ENCODE measurements around the gene MYADML2.

MYADML2 gene

DNA sequence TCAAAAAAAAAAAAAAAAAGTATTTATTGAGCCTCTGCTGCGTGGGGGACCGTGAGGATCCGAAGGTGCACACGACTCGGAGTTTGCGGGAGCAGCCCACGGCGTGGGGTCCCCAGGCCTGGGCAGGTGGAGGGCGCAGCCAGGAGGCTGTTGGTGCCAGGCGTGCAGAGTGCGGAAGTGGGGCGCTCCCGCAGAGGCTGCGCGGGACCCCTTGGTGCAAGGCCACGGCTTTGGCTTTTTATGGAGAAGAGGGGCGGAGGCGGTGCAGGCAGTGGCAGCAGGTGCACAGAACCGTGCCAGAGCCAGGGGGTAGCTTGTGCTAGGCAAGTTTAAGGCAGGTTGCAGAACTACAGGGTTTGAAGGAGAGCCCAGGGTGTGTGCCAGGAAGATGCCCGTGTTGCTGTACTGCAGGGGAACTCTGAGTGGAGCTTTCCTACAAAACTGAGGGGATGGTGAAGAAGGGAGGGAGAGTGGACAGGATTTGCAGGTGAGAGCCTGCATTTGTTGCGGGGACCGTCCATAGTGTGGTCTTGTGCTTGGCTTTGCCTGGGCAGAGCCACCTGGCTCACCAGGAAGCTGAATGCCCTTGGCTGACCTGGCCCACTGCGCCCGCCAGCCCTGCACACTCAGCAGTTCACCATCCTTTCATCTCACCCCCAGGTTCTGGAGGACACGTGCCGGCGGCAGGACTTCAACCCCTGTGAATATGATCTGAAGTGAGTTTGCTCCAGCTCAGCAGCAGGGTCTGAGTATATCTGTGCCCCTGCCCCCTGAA lies 31.7 kb upstream of the MYADML2 start:
- DNase-seq (ENCODE audit: low read depth) = no peak

DNA sequence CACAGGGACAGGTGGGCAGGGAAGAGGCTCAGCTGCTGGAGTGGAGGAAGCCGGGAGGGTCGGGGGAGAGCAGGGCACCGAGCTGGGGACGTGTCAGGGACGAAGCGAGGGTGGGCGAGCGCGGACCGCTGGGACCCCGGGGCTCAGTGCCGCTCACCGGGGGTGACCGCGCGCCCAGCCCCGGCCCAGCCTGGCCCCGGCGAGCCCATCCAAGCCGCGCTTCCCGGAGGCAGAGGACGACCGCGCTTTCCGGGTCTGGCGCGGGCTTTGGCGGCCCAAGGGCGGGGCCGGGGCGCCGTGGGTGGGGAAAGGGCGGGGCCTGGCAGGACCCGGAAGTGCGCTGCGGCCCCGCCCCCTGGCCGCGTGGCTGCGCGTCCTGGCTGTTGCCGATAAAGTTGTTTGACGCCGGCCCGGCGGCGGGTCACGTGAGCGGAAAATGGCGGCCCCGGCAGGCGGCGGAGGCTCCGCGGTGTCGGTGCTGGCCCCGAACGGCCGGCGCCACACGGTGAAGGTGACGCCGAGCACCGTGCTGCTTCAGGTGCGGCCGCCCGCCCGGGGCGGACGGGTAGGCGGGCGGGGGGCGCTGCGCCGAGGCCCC lies 30.3 kb upstream of the MYADML2 start, which contains the start of gene ASPSCR1:
Gene ASPSCR1, plus strand, starts transcription at position 419 of the 598 bp plus-strand sequence. Its CDS starts 18 bp downstream, at position 437.
- DNase-seq (ENCODE audit: low read depth) = peak; percentile 87

DNA sequence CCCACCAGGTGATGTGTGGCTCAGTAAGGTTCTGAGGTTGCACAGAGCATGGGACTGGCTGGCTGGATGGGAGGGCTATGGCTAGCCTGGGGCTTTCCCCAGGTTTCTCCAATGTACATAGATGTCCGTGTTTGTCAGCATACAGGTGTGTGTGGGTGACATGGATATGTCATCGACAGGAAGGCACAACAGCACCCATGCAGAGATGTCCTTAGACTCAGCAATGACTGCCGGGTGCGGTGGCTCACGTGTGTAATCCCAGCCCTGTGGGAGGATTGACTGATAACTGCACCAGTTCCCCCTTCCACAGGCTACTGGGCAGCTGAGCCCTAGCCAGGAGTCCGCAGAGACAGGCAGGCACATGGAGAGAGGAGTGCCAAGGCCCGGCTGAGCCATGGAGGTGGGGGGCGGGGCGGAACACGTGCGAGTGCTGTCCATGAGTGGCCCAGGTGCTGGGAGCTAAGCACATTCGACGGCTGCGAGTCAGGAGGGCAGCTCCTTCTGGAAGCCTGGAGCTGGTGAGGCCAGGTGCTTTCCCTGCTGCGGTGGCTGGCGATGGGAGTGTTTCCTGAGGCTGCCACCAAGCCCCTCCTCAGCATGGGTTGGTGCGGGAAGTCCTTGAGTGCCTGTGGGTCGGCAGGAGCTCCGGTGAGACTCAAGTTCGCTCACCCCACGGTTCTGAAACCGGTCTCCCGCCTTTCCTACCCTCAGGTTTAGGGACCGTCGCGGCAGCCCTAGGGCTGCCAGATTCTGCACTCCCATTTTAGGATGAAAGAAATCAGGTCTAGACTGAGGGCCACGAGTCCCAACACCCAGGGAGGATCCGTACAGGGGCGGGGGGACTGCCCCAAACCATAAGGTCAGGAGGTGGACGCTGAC lies 29.5 kb upstream of the MYADML2 start:
- DNase-seq (ENCODE audit: low read depth) = no peak

DNA sequence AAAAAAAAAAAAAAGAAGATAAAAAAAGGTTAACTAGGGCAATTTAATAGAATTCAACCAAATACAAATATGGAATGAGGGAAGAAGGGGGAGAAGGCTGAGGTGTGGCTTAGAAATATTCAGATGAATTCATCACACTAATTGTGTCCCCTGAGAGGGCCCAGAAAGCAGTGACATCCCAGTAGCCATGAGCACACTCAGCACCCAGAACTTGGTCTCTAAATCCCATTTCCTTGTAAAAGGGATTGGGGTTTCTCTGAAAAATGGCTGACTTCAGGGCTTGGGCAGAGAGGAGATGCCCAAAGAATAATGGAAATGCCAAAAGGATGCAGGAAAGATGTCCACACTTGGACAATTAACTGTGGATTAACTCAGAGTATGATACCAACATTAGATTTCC lies 26.4 kb upstream of the MYADML2 start:
- no peak for DNase-seq (ENCODE audit: low read depth)

DNA sequence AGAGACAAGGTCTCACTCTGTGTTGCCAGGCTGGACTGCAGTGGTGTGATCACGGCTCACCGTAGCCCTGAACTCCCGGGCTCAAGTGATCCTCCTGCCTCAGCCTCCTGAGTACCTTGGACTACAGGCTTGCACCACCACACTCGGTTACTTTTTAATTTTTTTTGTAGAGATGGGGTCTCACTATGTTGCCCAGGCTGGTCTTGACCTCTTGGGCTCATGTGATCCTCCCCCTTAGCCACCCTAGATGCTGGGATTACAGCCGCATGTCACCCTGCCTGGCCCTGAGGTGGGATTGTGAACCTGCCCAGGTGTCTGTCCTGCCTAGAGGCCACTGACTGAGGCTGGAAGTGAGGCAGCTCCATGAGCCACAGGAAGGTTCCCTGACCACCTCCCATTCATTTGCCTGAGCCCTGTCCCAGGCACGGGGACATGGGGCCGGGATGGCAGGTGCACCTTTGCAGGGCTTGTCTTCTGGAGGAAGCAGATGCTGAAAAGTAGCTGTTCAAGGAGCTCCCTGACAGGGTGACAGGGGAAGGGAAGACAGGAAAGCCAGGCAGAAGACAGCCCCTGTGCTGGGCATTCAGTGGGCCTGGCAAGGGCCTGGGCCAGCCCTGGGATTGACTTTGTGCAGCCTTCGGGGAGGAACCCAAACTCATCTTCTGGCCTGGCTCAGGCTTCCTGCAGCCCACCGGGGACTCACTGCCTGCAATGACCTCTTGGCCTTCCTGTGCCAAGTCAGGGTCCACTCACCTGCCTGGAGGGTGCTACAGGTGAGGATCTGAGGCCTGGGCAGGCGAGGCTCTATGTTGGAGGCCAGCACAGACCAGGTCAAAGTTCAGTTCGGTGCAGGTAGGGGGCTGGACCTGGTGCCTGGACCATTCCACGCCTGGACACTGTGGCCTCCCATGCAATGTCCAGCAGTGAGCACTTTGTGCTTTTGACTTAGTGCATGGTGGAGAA lies 22.1 kb upstream of the MYADML2 start:
- no peak for DNase-seq (ENCODE audit: low read depth)

DNA sequence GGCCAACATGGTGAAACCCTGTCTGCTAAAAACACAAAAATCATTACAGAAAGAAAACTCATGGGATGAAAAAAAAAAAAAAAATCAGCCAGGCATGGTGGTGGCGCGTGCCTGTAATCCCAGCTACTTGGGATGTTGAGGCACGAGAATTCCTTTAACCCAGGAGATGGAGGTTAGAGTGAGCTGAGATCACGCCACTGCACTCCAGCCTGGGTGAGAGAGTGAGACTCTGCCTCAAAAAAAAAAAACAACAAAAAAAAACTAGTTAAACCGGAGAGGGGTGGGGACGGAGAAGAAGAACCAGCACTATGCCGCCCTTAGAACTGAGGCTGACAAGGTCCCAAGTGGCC lies 21.3 kb upstream of the MYADML2 start:
- DNase-seq (ENCODE audit: low read depth) = no peak

DNA sequence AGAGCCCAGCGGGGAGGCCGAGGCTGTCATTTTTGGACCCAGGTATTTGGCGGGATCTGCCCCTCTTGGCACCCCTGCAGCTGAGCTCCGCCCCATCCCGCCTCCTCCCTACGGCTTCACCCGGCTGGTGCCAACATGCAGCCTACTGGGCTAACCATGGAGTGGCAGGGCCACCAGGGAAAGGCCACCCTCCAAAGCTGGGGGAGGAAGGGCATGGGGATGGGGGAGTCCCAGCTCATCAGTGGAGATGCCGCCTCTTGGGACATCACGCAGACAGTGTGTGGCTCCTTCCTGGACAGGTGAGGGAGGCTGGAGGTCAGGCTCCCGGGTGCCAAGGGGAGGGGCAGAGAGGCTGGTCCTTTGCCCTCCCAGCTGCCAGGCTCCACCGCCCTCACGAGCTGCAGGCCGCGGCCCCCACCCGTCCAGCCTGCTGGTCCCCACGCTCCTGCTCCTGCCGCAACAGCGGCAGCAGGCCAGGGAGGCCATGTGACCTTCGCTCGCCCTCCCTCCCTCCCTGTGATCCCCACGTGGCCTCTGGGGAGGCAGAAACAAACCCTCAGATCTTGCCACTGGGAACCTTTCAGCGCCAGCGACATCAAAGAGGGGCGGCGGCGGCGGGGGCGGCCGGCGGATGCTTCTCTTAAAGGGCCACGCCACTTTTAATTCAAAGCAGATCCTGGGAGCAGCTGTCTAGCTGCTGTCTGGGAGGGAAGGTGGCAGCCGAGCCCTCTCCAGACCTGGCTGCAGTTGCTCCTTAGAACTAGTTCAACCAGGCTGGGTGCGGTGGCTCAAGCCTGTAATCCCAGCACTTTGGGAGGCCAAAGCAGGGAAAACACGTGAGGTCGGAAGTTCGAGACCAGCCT lies 20.7 kb upstream of the MYADML2 start:
- peak; percentile 84 for DNase-seq (ENCODE audit: low read depth)

DNA sequence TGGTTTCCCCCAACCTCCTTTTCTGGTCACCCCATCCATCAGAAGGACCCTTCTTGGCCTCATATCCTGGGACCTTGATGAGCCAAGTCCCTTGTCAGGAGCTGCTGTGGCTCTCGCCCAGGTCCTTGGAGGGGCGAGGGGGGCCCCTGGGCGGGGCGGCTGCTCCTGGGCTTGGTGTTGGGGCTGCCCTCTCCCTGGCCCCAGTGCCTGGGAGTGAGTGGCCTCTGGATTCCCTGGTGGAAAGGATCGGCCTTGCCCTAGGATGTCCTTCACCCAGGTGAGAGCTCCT lies 20.2 kb upstream of the MYADML2 start:
- DNase-seq (ENCODE audit: low read depth) = no peak

DNA sequence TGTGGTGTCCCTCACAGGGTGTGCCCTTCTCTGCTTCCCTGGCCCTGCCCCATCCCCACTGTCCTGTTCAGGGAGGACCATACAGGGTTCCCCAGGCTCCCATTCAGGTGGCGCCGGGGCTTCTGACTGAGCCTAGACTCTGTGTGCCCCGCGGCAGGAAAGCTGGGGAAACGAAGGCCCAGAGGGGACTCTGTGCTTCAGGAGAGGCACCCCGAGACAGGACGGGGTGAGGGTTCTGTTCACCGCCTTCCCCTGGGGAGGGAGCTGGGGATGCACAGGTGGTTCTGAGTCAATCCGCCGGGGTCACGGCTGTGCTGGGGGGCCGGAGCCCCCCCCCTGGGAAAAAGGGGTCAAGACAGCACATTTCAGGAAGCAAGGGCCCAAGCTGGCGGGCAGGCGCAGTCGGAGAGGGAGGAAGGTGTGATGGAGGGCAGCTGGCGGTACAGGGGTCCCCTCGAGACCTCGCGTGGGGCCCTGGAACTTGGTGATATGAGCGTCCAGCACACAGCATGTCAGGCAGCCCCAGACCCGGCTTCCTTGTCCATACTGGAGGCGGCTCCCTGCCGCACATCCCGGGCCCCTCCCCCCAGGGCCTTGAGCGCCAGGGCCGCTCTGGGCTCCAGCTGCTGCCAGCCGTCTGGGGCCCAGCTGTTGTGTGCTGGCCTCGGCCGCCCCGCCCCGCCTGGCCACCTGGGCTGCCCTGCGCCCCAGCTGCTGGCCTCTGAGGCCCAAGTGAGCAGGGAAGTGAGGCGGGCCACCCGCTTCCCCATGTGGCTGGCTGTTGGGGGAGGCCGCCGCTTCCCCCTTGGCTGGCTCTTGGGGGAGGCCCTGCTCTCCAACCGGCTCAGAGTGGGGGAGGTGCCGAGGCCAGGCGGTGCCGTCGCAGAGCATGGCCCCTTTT lies 19.6 kb upstream of the MYADML2 start:
- DNase-seq (ENCODE audit: low read depth) = no peak

DNA sequence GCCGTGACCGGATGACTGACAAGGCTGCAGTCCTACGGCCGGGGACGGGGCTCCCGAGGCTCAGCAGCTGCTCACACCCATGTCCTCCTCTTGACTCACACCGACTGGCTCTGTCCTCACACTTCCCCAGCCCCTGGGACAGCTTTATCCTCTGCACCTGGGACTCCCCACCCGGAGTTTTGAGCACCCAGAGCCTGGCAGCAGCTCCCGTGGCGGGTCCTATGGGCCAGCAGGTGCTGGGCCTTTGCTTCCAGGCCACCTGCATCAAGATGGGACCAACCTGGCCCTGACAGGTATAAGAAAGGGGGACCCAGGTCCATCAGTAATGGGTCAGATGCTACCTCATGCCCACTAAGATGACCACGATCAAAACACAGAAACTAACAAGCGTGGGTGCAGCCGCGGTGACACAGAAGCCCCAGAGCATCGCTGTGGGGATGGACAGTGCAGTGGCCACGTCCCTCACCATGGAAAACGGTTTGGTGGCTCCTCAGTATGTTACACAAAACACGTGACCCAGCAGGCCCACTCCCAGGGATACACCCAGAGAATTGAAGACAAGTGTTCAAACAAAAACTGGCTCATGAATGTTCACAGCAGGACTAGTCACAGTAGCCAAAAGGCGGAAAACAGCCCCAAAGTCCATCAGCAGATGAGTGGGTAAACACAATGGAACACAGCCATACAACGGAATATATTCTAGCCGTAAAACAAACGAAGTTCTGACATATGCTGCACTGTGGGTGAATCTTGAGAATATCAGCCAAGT lies 17.2 kb upstream of the MYADML2 start:
- DNase-seq (ENCODE audit: low read depth) = no peak

DNA sequence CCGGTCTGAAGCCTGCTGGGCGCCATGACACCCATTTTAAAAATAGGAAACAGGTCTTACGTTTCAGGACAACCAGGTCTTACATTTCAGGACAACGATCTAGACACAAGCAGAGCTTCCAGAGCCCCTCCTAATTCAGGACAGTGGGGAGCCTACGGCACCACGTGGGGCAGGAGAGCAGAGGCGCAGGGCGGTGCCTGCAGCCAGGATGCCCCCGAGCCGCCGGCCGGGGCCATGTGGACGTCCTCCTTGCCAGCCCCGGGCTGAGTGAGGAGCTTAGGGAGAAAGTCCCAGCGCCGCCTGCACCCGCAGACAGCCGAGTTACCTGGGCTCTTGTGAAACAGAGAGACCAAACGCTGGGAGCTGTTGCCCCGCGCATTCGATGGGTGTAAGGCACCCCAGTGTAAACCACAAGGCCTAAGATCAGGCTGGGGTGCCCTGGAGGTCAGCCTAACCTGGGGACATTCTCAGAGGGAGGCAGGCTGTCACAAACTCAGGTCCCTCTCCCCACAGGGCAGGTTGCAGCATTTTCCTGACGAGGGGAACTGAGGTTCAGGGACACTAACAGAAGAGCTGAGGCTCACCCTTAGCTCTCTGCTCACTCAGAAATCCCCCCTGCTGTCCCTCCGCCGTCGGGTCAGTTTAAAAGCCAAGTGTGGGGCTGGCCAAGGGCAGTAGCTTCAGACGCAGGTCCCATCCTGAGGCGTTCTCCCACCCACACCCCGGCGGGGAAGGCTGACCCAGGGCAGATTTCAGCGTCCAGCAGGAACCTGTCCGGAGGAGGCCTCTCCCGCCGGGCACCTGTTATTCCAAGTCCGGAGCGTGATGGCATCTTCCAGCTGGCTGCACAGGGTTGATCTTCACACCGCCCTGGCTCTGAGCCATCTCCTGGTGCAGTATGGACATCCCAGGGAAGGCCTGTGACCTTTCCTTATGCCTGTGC lies 15.7 kb upstream of the MYADML2 start:
- no peak for DNase-seq (ENCODE audit: low read depth)

DNA sequence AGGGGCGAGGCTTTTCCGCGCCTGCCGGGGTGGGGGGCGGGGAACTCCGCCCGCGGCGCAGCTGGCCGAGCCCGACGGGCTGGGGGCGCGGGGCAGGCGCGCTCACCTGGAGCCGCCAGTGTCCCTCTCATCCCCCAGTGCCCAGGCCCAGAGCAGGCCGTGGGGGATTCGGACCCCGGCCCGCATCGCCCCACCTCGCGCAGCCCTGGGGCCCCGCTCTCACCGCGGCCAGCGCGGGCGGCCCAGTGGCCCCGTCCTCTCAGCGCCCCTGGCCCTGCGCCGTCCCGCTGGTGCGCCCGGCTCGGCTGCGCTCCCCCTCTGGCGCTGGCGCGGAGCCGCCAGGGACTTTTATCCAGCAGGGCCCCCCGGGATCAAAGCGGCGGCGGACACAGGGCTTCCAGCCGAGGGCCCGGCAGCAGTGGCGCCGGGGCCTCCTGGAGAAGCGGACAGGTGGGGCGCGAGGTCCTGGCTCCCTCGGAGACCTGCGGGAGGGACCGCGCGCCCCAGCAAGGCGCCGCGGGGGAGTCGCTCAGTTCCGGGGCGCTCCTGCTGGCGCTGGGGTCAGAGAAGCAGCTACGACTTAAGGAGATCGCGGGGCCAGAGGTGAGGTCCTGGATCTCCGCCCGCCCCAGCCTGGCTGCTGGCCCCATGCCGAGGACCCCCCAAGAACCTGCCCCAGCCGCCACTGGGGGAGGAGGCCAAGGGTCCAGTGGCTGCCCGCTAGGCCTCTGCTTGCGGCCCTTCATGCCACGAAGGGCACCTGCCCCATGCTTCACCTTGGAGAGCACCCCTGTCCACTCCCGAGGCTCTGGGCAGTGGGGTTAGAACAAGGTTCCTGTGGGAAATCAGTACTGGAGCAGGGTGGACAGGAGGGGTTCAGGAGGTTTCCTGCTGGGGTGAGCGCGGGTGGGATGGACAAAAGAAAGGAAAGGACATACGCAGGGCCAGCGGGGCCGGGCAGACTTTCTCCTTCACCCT lies 14.8 kb upstream of the MYADML2 start:
- DNase-seq (ENCODE audit: low read depth) = no peak

DNA sequence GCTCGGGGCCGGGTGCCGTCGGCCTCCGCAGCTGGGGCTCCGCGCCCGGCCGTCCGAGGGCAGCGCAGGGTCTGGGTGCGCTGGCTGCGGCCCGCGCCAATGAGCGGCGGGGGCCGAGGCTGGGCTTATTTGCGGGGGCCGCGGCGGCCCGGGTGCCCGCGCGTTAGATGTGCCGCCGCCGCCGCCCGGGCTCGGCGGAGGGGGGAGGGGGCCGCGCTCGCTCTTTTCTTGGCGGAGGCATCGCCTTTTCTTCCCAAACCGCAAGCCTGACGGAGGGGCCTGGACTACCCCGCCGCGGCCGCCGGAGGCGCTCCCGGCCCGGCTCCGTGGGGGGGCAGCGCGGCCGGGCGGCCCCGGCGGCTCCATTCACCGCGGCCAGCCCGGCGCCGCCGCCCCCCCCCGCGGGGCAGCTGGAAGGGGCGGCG lies 14.1 kb upstream of the MYADML2 start, which contains the start of gene NOTUM:
Gene NOTUM, minus strand, starts transcription at position 101 of the 425 bp plus-strand sequence. CDS start 278 bp downstream, outside the sequence.
- DNase-seq (ENCODE audit: low read depth) = no peak

DNA sequence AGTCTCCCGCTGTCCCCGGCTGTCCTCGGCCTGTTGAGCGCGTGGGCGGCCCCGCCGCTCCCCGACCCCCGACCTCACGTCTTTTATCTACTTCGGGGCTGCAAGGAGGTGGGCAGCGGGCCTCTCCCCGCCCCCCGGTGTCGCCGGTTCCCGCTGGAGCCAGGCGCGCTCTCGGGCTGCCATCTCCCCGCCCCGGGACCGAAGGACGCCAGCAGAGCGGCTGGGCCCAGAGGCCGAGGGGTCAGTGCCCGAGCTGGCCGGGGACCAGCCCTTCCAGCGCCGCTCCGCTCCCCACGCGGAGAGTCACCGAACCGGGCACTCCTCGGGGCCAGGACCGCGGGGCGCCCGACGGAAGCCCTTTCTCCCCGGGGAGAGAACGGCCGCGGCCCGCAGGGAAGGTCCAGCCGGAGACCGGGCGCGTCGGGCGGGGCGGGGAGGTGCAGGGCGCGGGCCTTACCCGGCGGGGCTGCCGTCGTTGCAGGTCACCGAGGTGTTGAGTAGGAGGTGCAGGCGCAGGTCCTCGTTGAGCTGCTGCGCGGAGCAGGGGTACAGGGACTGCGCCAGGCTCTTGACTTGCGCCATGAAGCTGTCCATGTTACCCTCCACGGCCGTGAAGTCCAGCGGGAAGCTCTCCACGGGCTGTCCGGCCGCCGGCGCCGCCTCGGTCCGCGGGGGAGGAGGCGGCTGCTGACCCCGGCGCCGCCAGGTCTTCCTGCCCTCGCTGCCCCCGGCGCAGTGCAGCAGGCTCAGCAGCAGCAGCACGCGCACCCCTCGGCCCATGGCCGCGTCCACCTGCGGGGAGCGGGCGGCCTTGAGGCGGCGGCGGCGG lies 13.3 kb upstream of the MYADML2 start:
- no peak for DNase-seq (ENCODE audit: low read depth)

DNA sequence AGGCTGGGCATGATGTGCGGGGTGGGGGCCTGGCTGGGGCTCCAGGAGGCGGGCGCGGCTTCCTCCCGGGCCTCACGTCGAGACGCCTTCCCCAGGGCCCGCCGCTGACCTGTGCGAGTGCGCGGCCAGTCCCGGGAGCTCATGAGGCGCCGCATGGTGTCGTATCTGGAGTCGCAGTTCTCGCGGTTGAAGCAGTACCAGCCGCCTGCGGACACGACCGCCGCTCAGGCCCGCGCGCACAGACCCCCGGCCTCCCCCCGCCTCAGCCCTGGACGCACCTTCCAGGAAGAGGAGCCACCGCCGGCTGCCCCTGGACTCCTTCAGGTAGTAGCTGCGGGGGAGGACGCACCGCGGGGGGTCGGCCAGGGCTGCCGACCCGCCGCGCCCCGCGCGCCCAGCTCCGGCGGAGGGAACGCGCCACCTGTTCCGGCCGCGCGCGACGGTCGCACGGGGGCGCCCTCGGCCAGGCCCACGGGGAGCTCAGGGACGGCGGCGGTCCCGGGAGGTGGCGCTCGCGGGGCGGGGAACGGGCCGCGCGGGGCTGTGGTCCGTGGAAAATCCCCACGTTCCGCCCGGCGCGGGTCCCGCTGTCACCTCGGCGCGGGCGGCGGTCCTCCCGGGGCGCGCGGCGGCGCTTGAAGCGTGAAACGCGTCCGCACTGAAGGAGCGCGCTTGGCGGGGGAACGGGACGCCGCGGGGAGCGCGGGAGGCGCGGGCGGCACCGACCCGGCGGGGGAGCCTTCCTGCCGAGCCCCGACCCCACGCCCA lies 12.5 kb upstream of the MYADML2 start:
- peak; percentile 76 for DNase-seq (ENCODE audit: low read depth)

Measured in T follicular helper cell (primary cell).